GM20000 (cell line): ENCODE results near the gene PLCL2.

Experiments
- DNase-seq: peaks from one replicate; pipeline ENCODE4 v3.0.0; 2012; ENCODE audit warnings: low spot score
- TF ChIP-seq, protein P1 (sequence below): IDR thresholded peaks from 2 replicates; pipeline ENCODE4 v1.5.1; 2012; ENCODE audit warnings: mild to moderate bottlenecking, control low read depth; ENCODE audit errors: extremely low read depth, missing control alignments

The PLCL2 gene

DNA sequence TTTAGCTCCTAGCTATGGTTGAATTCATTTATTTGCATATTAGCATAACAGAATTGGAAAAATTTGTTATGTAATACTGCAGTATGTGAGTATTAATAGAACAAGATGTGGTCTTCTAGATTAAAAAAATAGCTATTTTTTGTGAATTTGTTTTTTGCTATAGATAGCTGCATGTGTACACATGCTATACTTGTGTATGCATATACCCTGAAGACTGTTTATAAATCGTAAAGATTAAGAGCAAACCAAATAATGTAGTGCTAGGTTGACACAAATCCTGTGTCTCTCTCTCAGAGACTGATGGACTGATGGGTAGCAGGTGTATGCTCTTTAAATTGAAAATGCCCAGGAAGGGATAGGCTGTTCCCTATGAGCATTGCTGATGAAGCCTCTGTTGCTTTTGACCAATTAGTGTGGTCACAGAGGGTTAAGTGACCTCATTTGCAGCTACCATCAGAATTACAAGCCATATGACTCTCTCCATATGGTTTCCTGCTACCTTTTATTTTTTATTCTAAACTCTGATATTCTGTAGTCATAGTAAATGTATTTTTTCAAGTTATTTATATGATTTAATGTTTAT is 9.0 kb downstream of the PLCL2 start:
- TF ChIP-seq, protein P1, sequence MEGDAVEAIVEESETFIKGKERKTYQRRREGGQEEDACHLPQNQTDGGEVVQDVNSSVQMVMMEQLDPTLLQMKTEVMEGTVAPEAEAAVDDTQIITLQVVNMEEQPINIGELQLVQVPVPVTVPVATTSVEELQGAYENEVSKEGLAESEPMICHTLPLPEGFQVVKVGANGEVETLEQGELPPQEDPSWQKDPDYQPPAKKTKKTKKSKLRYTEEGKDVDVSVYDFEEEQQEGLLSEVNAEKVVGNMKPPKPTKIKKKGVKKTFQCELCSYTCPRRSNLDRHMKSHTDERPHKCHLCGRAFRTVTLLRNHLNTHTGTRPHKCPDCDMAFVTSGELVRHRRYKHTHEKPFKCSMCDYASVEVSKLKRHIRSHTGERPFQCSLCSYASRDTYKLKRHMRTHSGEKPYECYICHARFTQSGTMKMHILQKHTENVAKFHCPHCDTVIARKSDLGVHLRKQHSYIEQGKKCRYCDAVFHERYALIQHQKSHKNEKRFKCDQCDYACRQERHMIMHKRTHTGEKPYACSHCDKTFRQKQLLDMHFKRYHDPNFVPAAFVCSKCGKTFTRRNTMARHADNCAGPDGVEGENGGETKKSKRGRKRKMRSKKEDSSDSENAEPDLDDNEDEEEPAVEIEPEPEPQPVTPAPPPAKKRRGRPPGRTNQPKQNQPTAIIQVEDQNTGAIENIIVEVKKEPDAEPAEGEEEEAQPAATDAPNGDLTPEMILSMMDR = no peak
- DNase-seq = no peak

DNA sequence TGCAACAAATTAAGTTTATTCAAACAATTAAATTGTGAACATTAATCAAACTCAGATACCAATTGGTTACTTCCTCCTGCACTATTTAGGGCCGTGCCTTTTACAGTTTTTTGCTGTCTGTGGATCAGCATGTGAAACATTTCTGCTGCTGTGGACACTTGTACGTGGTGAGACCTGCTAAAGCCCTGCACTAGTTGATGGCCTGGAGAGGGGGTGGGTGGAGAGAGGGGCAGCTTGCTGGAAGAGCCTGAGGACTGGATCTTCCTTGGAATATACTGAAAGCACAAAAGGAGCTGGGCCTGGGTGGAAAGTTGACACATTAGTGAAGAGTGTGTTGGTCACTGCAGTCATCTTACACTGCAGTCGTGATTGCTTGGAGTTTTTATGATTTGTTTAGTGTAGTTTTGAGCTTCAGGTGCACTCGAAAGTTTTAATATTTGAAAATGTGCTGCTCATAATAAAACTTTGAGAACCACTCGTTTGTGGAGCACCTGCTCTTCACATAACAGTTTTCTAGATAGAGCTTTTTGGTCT is 11.4 kb downstream of the PLCL2 start:
- DNase-seq = no peak
- TF ChIP-seq, protein P1 = no peak

DNA sequence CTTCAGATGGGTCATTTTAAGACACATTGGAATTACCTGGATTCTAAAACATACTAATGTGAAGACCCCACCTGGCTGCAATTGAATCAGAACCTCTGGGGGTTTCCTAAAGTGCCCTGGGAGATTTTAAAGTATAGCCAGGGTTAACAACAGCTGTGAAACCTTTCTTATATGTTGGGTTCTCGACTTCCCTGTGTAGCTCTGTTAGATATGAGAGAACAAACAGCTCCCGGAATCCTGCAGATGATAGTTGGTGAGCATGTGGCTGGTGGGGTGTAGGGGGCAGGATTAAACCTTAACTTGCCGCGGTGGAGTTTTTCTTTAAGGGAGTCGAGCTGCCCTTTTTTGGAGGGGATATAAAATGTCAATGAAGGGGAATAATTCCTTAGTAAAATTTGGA is 12.1 kb downstream of the PLCL2 start:
- TF ChIP-seq, protein P1 = no peak
- no peak for DNase-seq

- TF ChIP-seq, protein P1 = no peak
- no peak for DNase-seq
Observed at GRCh38 chr3:16897254-16897926, 12.6 kb downstream of the PLCL2 start.

DNA sequence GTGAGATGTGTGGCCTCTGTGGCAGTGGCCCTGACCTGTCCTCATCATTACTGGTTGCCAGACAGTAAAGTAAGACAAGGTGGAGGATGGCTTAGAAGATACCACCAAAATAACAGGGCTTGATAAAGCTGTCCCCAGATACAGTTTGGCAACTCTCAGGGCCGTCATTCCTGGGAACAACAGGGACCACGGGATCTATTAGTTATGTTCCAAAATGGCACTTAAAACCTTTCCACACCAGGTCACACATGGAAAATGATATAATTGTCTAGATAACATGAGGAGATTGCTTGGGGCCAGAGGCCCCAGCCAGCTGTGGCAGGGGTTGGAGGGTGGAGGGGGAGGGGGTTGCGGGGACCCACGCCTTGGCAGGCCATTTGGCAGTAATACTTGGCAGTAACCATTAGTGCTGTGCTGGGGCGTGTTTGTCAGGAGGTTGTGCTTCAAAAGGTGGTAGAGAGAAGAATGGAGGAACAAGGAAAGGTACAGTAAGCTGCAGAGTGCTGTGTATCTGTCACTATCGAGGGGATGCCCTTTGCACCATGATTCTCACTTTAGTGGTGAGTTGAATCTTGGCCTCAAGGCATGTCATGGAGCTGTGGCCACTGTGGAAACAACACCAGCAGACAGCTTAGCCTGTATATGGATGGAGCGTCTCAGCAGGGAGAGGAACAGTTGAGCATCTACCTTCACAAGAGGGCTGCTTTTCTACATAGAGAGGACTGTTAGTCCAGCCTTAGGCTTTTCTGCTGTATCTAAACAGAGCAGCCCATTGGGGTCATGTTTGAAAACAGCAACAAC is 14.0 kb downstream of the PLCL2 start:
- TF ChIP-seq, protein P1 = no peak
- DNase-seq = no peak

GRCh38 chr3:16899919-16900318 is 15.2 kb downstream of the PLCL2 start:
- TF ChIP-seq, protein P1 = no peak
- no peak for DNase-seq
